Measurements from ENCODE around the gene TGIF1. TPM values are rescaled to one million over a fixed set of nuclear protein-coding genes. Genes with fewer than 3 reads are reported as not detected.

The TGIF1 gene
- total and polyA plus RNA-seq, 9 of the 15 experiments (the other 6 are each of a cell fraction or from before 2014, with no cell fraction given), result 16.1 to 77.7 (median 44.6) TPM

DNA sequence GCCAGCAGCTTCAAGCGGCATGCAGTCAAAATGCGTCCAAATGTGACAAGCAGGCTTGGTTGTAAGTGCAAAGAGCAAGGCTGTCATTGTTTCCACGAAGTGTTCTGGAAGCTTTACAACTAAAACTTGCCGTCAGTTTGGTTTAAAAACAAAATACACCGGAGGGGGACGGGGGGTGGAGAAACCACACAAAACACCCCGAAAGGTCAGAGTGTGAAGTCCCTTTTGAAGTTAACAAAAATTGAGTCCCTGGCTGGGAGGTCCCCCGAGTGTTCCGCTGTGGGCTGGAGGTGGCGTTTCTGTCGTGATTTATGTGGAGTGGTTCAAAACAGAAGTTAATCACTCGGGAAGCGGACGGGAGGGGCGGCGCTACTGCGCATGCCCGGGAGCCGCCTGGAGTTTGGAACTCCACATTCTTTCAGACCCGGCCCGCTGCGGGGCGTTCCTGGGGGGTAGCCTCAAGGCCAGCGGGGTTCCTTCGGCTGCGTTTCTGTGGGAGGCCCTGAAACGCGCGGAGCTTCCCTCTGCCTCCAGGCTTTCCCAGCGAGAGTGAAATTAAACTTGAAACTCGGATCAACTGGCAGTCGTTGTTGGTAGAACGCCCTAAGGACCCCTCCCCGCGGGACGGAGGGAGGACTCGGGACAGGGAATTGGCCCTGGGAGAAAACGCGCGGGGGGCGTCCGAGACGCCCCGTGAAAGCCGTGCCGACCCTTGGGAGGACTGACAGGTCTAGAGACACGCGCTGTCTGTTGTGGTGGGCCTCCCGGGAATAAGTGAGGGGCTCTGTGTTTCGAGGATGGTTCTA lies 1.4 kb downstream of the TGIF1 start (continued):
- TF ChIP-seq IRF2 (CRISPR knock-in tag; IDR thresholded peaks at IDR 0.05), result no peak
- TF ChIP-seq, protein P1, sequence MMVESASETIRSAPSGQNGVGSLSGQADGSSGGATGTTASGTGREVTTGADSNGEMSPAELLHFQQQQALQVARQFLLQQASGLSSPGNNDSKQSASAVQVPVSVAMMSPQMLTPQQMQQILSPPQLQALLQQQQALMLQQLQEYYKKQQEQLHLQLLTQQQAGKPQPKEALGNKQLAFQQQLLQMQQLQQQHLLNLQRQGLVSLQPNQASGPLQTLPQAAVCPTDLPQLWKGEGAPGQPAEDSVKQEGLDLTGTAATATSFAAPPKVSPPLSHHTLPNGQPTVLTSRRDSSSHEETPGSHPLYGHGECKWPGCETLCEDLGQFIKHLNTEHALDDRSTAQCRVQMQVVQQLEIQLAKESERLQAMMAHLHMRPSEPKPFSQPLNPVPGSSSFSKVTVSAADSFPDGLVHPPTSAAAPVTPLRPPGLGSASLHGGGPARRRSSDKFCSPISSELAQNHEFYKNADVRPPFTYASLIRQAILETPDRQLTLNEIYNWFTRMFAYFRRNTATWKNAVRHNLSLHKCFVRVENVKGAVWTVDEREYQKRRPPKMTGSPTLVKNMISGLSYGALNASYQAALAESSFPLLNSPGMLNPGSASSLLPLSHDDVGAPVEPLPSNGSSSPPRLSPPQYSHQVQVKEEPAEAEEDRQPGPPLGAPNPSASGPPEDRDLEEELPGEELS (CRISPR knock-in tag; IDR thresholded peaks at IDR 0.05; ENCODE audit: borderline replicate concordance), result no peak
- TF ChIP-seq GABPB2 (CRISPR knock-in tag; conservative IDR thresholded peaks at IDR 0.05), result no peak
- TF ChIP-seq ZFP30 (CRISPR knock-in tag; IDR thresholded peaks at IDR 0.05; ENCODE audit: borderline replicate concordance), result no peak
- TF ChIP-seq PHB (CRISPR knock-in tag; IDR thresholded peaks at IDR 0.05), result no peak
- no peak for TF ChIP-seq MECOM (CRISPR knock-in tag; IDR thresholded peaks at IDR 0.05)
- TF ChIP-seq ADNP (tag; IDR thresholded peaks at IDR 0.05), result no peak
- TF ChIP-seq, protein P2, sequence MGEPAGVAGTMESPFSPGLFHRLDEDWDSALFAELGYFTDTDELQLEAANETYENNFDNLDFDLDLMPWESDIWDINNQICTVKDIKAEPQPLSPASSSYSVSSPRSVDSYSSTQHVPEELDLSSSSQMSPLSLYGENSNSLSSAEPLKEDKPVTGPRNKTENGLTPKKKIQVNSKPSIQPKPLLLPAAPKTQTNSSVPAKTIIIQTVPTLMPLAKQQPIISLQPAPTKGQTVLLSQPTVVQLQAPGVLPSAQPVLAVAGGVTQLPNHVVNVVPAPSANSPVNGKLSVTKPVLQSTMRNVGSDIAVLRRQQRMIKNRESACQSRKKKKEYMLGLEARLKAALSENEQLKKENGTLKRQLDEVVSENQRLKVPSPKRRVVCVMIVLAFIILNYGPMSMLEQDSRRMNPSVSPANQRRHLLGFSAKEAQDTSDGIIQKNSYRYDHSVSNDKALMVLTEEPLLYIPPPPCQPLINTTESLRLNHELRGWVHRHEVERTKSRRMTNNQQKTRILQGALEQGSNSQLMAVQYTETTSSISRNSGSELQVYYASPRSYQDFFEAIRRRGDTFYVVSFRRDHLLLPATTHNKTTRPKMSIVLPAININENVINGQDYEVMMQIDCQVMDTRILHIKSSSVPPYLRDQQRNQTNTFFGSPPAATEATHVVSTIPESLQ (CRISPR knock-in tag; IDR thresholded peaks at IDR 0.05), result peak; percentile 89; the same call in 1 of the 2 replicates
- TF ChIP-seq, protein P3, sequence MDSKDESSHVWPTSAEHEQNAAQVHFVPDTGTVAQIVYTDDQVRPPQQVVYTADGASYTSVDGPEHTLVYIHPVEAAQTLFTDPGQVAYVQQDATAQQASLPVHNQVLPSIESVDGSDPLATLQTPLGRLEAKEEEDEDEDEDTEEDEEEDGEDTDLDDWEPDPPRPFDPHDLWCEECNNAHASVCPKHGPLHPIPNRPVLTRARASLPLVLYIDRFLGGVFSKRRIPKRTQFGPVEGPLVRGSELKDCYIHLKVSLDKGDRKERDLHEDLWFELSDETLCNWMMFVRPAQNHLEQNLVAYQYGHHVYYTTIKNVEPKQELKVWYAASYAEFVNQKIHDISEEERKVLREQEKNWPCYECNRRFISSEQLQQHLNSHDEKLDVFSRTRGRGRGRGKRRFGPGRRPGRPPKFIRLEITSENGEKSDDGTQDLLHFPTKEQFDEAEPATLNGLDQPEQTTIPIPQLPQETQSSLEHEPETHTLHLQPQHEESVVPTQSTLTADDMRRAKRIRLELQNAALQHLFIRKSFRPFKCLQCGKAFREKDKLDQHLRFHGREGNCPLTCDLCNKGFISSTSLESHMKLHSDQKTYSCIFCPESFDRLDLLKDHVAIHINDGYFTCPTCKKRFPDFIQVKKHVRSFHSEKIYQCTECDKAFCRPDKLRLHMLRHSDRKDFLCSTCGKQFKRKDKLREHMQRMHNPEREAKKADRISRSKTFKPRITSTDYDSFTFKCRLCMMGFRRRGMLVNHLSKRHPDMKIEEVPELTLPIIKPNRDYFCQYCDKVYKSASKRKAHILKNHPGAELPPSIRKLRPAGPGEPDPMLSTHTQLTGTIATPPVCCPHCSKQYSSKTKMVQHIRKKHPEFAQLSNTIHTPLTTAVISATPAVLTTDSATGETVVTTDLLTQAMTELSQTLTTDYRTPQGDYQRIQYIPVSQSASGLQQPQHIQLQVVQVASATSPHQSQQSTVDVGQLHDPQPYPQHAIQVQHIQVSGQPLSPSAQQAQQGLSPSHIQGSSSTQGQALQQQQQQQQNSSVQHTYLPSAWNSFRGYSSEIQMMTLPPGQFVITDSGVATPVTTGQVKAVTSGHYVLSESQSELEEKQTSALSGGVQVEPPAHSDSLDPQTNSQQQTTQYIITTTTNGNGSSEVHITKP (IDR thresholded peaks at IDR 0.05; ENCODE audit: partially characterized antibody), result no peak
- TF ChIP-seq JUN (IDR thresholded peaks at IDR 0.05; ENCODE audit: borderline replicate concordance, low read depth, low read length), result no peak
- TF ChIP-seq JUN (CRISPR knock-in tag; IDR thresholded peaks at IDR 0.05; ENCODE audit: borderline replicate concordance), result no peak; the same call in 1 of the 2 replicates
- no peak for TF ChIP-seq SREBF1 (IDR thresholded peaks at IDR 0.05; ENCODE audit: borderline replicate concordance, low read depth, low read length)
- TF ChIP-seq NONO (IDR thresholded peaks at IDR 0.05; ENCODE audit: low read depth in 2 of 2, low read length in 1 of 2), result no peak
- no peak for TF ChIP-seq ETV1 (tag; conservative IDR thresholded peaks at IDR 0.05; ENCODE audit: low read depth)
- no peak for TF ChIP-seq SOX6 (IDR thresholded peaks at IDR 0.05)
- no peak for TF ChIP-seq NR1H2 (CRISPR knock-in tag; IDR thresholded peaks at IDR 0.05)
- TF ChIP-seq, protein P4, sequence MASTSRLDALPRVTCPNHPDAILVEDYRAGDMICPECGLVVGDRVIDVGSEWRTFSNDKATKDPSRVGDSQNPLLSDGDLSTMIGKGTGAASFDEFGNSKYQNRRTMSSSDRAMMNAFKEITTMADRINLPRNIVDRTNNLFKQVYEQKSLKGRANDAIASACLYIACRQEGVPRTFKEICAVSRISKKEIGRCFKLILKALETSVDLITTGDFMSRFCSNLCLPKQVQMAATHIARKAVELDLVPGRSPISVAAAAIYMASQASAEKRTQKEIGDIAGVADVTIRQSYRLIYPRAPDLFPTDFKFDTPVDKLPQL (IDR thresholded peaks at IDR 0.05; ENCODE audit: extremely low read depth, insufficient read length), result no peak
- no peak for TF ChIP-seq KDM1A (IDR thresholded peaks at IDR 0.05)
- TF ChIP-seq ZZZ3 (IDR thresholded peaks at IDR 0.05), result no peak

Data from K562 (cell line).